HepG2 (cell line): Measurements from ENCODE around the gene RAB35. TPM values are rescaled to one million over a fixed set of nuclear protein-coding genes. Genes with fewer than 3 reads are reported as not detected.

Source experiments
- ATAC-seq: fragments of 200-7000 bp; cut with Tn5 transposase; 3 replicates; pipeline ENCODE4 v1.9.1; 2020; ENCODE audit warnings: mild to moderate bottlenecking, moderate library complexity
- BruUV-seq: library from RNA; stranded (reverse); fragments of 400-500 nt; replicated peaks from 2 replicates; lab custom pipeline; 2021; lab: Mats Ljungman, UMichigan
- CTCF ChIA-PET: fragments of 300-600 bp; formaldehyde crosslinking; extraction: SDS; loops from one replicate; lab custom pipeline; 2021; ENCODE audit warnings: low total read pairs, inconsistent platforms, low intra/inter-chr PET ratio; lab: Yijun Ruan, JAX
- POLR2A ChIA-PET: fragments of 350-600 bp; sonication (Branson Sonifier 250); formaldehyde crosslinking; loops from one replicate; lab custom pipeline; 2020; ENCODE audit warnings: antibody characterized with exemption, inconsistent platforms; lab: Yijun Ruan, JAX
- DNase-seq: peaks from one replicate; pipeline ENCODE4 v3.0.0-alpha.2; 2015; ENCODE audit warnings: low spot score
- FAIRE-seq: peaks from 3 replicates; lab custom pipeline; 2011; peaks lifted over from hg19 to GRCh38; lab: Jason Lieb, UNC
- H2AFZ ChIP-seq: one replicate; pipeline ENCODE4 v1.6.1; 2011; ENCODE audit warnings: low read length, inconsistent platforms
- H3K27ac ChIP-seq: fragments of 300-600 bp; 3 replicates; pipeline ENCODE4 v1.8.0; 2011; ENCODE audit warnings: mixed run types, mild to moderate bottlenecking, mixed read lengths, low read length, inconsistent platforms; ENCODE audit not compliant: insufficient read depth; ENCODE audit errors: extremely low read length
- H3K27me3 ChIP-seq, 2 experiments: fragments of 200-600 bp in 1 of 2; 2 replicates in 1 of 2; 3 replicates in 1 of 2; pipeline versions ENCODE4 v1.6.0 to v1.8.0; 2011; ENCODE audit warnings: low read length in 2 of 2, mild to moderate bottlenecking in 2 of 2, moderate library complexity in 2 of 2, inconsistent platforms in 1 of 2; ENCODE audit not compliant: insufficient read depth in 2 of 2, control insufficient read depth in 1 of 2
- H3K36me3 ChIP-seq, 2 experiments: fragments of 200-600 bp in 1 of 2; replicated peaks in 1 of 2; 2 replicates in 1 of 2; 3 replicates in 1 of 2; pipeline versions ENCODE4 v1.5.1 to v1.8.0; 2011; ENCODE audit warnings: low read length in 2 of 2, inconsistent platforms in 1 of 2; ENCODE audit not compliant: insufficient read depth in 2 of 2, control insufficient read depth in 1 of 2
- H3K4me1 ChIP-seq: 2 replicates; pipeline ENCODE4 v1.5.1; 2012; ENCODE audit warnings: low read length, inconsistent platforms; ENCODE audit not compliant: insufficient read depth
- H3K4me2 ChIP-seq: 2 replicates; pipeline ENCODE4 v1.6.0; 2011; ENCODE audit warnings: low read depth, low read length, inconsistent platforms
- H3K4me3 ChIP-seq, 3 experiments: fragments of 200-600 bp in 1 of 3; sonication (generic), shearing (Covaris generic) in 1 of 3; replicated peaks in 1 of 3; 2 replicates each; pipeline ENCODE4 v1.5.1; 2011 to 2016; ENCODE audit warnings: low read length in 3 of 3, inconsistent platforms in 2 of 3, low read depth in 2 of 3, mild to moderate bottlenecking in 2 of 3, control low read depth in 1 of 3, mixed read lengths in 1 of 3; ENCODE audit not compliant: insufficient read depth in 1 of 3
- H3K79me2 ChIP-seq: one replicate; pipeline ENCODE4 v1.6.1; 2011; ENCODE audit warnings: low read length, inconsistent platforms; ENCODE audit not compliant: insufficient read depth
- H3K9ac ChIP-seq: 2 replicates; pipeline ENCODE4 v1.6.0; 2011; ENCODE audit warnings: mild to moderate bottlenecking, low read depth, low read length, inconsistent platforms; ENCODE audit not compliant: insufficient read depth
- H3K9me3 ChIP-seq: 2 replicates; pipeline ENCODE4 v1.5.1; 2012; ENCODE audit warnings: mild to moderate bottlenecking, low read length
- H4K20me1 ChIP-seq: 2 replicates; pipeline ENCODE4 v1.6.0; 2011; ENCODE audit warnings: inconsistent platforms, mild to moderate bottlenecking, low read length, moderate library complexity; ENCODE audit not compliant: insufficient read depth
- ARID3A ChIP-seq: IDR thresholded peaks from 2 replicates; pipeline ENCODE4 v1.6.1; 2012; ENCODE audit warnings: low read depth, low read length, improper control_type of control experiment
- ATRX ChIP-seq: sonication (generic); formaldehyde crosslinking; IDR thresholded peaks from 2 replicates; pipeline ENCODE4 v1.4.0; 2020; ENCODE audit warnings: missing genetic modification reagents, borderline replicate concordance
- HMG20A ChIP-seq: IDR thresholded peaks from 2 replicates; pipeline ENCODE4 v1.6.1; 2016; ENCODE audit warnings: borderline replicate concordance
- NR2F2 ChIP-seq: IDR thresholded peaks from 2 replicates; pipeline ENCODE4 v1.6.1; 2012; ENCODE audit warnings: low read depth, inconsistent platforms, borderline replicate concordance
- REPIN1 ChIP-seq: sonication (generic); formaldehyde crosslinking; IDR thresholded peaks from 2 replicates; pipeline ENCODE4 v1.8.0; 2022; ENCODE audit warnings: missing genetic modification reagents, low read depth, mild to moderate bottlenecking, borderline replicate concordance
- RFXANK ChIP-seq: IDR thresholded peaks from 2 replicates; pipeline ENCODE4 v1.6.1; 2016
- THYN1 ChIP-seq: sonication (generic); formaldehyde crosslinking; IDR thresholded peaks from 2 replicates; pipeline ENCODE4 v1.8.1; 2023; ENCODE audit warnings: low read depth, mild to moderate bottlenecking, moderate library complexity, missing genetic modification reagents, borderline replicate concordance
- ZFAT ChIP-seq: sonication (generic); formaldehyde crosslinking; conservative IDR thresholded peaks from 2 replicates; pipeline ENCODE4 v1.8.1; 2023; ENCODE audit warnings: missing genetic modification reagents, inconsistent platforms
- ZMAT3 ChIP-seq: sonication (generic); formaldehyde crosslinking; conservative IDR thresholded peaks from 2 replicates; pipeline ENCODE4 v1.7.0; 2021; ENCODE audit warnings: missing genetic modification reagents
- ZNF296 ChIP-seq: sonication (generic); formaldehyde crosslinking; conservative IDR thresholded peaks from 2 replicates; pipeline ENCODE4 v1.5.0; 2020; ENCODE audit warnings: mild to moderate bottlenecking, missing genetic modification reagents
- ZNF761 ChIP-seq: sonication (generic); formaldehyde crosslinking; conservative IDR thresholded peaks from 2 replicates; pipeline ENCODE4 v1.4.0; 2020; ENCODE audit warnings: mild to moderate bottlenecking, missing genetic modification reagents
- WGBS: methylation state at CpG from one replicate; pipeline ENCODE4 v1.1.6; 2017; ENCODE audit warnings: low lambda C conversion rate; 5-methylcytosine and 5-hydroxymethylcytosine counted together
- in situ Hi-C: cut with HindIII; loops from 2 replicates; pipeline ENCODE4 v1.10.0; 2017; ENCODE audit warnings: low pct_unique_long_range_greater_than_20kb; ENCODE audit not compliant: extremely low pct_ligation_motif_present
- intact Hi-C: fragments of 100-400 bp; cut with micrococcal nuclease; formaldehyde crosslinking; loops from one replicate; pipeline ENCODE4 v1.10.0; 2022; ENCODE audit not compliant: unreplicated experiment
- polyA plus RNA-seq, 8 experiments: library from polyadenylated mRNA; depleted of rRNA in 3 of 8; stranded (reverse) in 7 of 8; unstranded in 1 of 8; fragments of >200 nt; fragmentation: Illumina TruSeq in 4 of 8; extraction: Trizol in 4 of 8; gene quantifications; 2 replicates each; pipeline versions ENCODE4 v1.2.1 to v1.2.3, GENCODE V29; 2011 to 2016; ENCODE audit warnings: low read depth in 4 of 8, missing spikeins in 1 of 8, mixed read lengths in 1 of 8; ENCODE audit not compliant: insufficient read depth in 1 of 8
- total RNA-seq, 5 experiments: library from RNA; depleted of rRNA; stranded (reverse); fragments of >200 nt; fragmentation: Illumina TruSeq; extraction: Trizol; gene quantifications; 2 replicates each; pipeline ENCODE4 v1.2.3, GENCODE V29; 2016; ENCODE audit warnings: low read depth in 1 of 5

RAB35 gene
- total and polyA plus RNA-seq, 2 of the 13 experiments (the other 11 are each of a cell fraction or from before 2014, with no cell fraction given), result 25.2 to 29.1 TPM

GRCh38 chr12:120060196-120060595 lies 56.4 kb downstream of the RAB35 start:
- no peaks in the 10 kb centered on the region for H3K36me3 ChIP-seq
- peaks cover 56% of the 10 kb centered on the region for H3K4me1 ChIP-seq
- H3K27ac ChIP-seq, result no peak overlapping the region
- H2AFZ ChIP-seq, result no peak overlapping the region
- H3K4me2 ChIP-seq, result no peak overlapping the region
- no peaks in the 10 kb centered on the region for H3K27me3 ChIP-seq
- H3K4me3 ChIP-seq, result no peak overlapping the region
- FAIRE-seq (no peak), ATAC-seq (no peak), DNase-seq (no peak)
- in situ Hi-C loops, result no loop called here
- BruUV-seq, result no TSS peak
- no peaks in the 10 kb centered on the region for H4K20me1 ChIP-seq
- H3K9me3 ChIP-seq, result no peaks in the 10 kb centered on the region
- ChIA-PET CTCF (no interaction called here), POLR2A (no interaction called here)
- TF ChIP-seq THYN1 (no peak), RFXANK (no peak), NR2F2 (no peak), REPIN1 (CRISPR knock-in tag) (no peak), ATRX (CRISPR knock-in tag) (no peak), ARID3A (no peak), ZMAT3 (CRISPR knock-in tag) (no peak), HMG20A (CRISPR knock-in tag) (no peak), ZNF296 (CRISPR knock-in tag) (no peak), ZNF761 (no peak), ZFAT (CRISPR knock-in tag) (no peak)
- 96% methylated on average over 1 of the region's 1 CpG for WGBS
- H3K9ac ChIP-seq, result no peak overlapping the region
- intact Hi-C loops, result no loop called here
- H3K79me2 ChIP-seq, result no peaks in the 10 kb centered on the region
